Fibroblast of skin of left quadriceps (primary cell): ENCODE measurements around the gene HSD17B13.

Experiments used
- DNase-seq, 2 experiments: peaks; one replicate each; pipeline ENCODE4 v3.0.0-alpha.2; 2013; ENCODE audit warnings: low read depth in 2 of 2

The HSD17B13 gene

DNA sequence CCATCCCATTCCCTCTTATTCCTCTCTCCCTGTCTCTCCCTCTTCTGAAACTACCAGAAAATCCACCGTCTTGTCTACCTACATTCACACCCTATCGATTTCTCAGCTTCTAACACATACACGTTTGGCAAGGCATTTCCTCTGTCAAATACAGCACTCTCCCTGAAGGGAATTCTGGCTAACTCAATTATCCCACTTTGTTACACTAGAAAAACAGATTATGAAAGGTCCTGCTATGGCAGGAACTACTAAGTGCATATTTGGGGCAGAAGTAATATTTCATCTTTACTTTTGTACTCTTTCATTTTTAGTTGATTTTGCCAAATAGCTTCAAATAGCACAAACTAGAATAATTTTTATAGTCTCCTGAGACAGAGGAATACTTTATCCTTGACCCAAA is 55.7 kb downstream of the HSD17B13 start:
- no peak for DNase-seq

DNA sequence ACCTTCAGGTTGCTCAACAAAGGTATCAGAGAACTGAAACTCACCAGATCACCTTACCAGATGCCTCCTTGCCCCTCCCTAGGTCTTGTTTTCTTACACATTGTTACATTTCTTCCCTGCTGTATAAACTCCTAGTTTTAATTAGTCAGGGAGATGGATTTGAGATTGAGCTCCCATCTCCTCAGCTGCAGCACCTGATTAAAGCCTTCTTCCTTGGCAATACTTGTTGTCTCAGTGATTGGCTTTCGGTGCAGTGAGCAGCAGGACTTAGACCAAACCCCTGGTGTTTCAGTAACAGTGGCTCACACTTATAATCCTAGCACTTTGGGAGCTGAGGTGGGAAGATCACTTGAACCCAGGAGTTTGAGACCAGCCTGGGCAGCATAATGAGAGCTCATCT is 59.8 kb downstream of the HSD17B13 start:
- DNase-seq = no peak

DNA sequence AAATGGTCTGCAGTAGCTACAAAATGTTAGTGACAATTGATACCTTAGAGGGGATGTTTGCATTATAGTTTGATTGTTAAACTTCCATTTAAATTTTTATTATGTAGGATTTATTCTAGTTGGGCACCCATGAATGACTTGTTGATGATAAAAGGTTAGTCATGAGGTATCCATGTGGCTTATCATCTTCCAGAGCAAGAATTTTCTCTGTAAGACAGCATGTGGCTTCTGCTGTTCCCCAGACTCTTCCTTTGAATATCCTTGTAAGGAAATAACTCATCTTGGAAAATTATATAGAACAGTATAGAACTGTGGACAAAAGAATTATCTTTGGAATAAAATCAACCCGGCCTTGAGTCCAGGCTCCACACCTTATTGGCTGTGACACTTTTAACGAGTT is 62.2 kb downstream of the HSD17B13 start:
- DNase-seq = no peak

DNA sequence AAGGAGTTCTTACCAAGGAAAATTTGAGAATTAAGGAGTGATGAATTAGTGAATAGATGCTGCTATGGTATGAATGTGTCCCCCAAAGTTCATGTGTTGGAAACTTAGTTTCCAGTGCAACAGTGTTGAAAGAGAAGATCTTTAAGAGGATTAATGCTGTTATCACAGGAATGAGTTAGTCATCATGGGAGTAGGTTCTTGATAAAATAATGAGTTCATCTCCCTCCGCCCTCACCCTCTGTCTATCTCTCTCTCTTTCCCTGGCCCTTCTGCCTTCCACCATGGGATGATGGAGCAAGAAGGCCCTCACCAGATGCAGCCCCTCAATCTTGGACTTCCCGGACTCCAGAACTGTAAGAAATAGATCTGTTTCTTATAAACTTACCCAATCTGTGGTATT is 64.0 kb downstream of the HSD17B13 start:
- no peak for DNase-seq

DNA sequence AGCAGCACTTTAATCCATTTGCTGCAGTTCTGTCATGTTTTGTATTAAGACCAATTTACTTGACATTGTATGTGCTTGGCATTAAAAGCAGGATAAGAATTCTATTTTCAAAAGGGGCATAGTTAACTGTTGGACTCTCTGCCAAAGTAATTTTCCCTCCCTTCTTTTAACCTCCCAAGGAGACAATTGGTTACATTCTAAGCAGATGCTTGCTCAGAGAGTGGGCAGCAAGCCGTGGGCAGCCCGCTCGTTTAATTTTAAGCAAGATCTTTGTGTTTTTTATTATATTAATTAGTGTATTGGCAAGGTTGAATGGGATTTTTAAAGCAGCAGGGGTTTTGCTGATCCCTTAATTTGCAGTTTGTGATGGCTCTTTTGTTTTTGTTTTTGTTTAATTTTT is 65.2 kb downstream of the HSD17B13 start:
- no peak for DNase-seq

DNA sequence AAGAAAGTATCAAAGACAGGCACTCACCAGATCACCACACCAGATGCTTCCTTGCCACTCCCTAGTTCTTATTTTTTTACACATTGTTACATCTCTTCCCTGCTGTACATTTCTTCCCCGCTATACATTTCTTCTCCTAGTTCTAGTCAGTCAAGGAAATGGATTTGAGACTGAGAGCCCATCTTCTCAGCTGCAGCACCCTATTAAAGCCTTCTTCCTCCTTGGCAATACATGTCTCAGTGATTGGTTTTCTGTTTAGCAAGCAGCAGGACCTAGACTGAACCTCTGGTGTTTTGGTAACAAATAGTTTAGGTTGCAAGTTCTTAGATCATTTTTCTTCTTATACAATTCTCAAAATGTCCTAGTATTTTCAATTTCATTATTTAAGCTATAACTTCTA is 66.9 kb downstream of the HSD17B13 start:
- DNase-seq = no peak
